K562 (cell line): Measurements from ENCODE around the gene ST3GAL3.
A peak's percentile ranks its signal among the peaks of the same experiment; 100 is the strongest.

ENCODE experiments used
- BRCA1 ChIP-seq, 2 experiments: fragments of 450-650 bp in 1 of 2; sonication (generic) in 1 of 2; formaldehyde crosslinking in 1 of 2; IDR thresholded peaks; 2 replicates each; pipeline versions ENCODE4 v1.5.0 to v1.6.1; 2017 to 2020; ENCODE audit warnings: mild to moderate bottlenecking in 1 of 2, missing genetic modification reagents in 1 of 2
- GABPB1 ChIP-seq: sonication (generic); formaldehyde crosslinking; IDR thresholded peaks from 2 replicates; pipeline ENCODE4 v1.8.0; 2022; ENCODE audit warnings: mild to moderate bottlenecking, missing genetic modification reagents
- MYC ChIP-seq, 2 experiments: fragments of 250-450 bp in 1 of 2; sonication (Bioruptor Pico) in 1 of 2; IDR thresholded peaks; 2 replicates each; pipeline versions ENCODE4 v1.5.1 to v1.6.1; 2012 to 2021; ENCODE audit warnings: low read depth in 2 of 2, borderline replicate concordance in 1 of 2, improper control_type of control experiment in 1 of 2, low read length in 1 of 2, mild to moderate bottlenecking in 1 of 2, moderate library complexity in 1 of 2
- ZNF384 ChIP-seq: IDR thresholded peaks from 2 replicates; pipeline ENCODE4 v1.6.1; 2012; ENCODE audit warnings: low read depth, low read length, improper control_type of control experiment

GRCh38 chr1:43946236-43947060, 239.1 kb downstream of the ST3GAL3 start, which contains the start of gene IPO13:
- TF ChIP-seq BRCA1 (IDR thresholded peaks at IDR 0.05) (no peak), BRCA1 (CRISPR knock-in tag; IDR thresholded peaks at IDR 0.05) (no peak), ZNF384 (no peak), GABPB1 (CRISPR knock-in tag) (peak; percentile 95), MYC (IDR thresholded peaks at IDR 0.05; ENCODE audit: low read depth, low read length) (peak; percentile 99), MYC (CRISPR knock-in tag; IDR thresholded peaks at IDR 0.05; ENCODE audit: borderline replicate concordance, low read depth) (peak; percentile 94; the same call in 1 of the 2 replicates)
